HG03378 (cell line): ENCODE measurements around the gene UBE2L3.
"Not testable (repeated sequence)": the region's sequence is repeated elsewhere in the genome, so short reads cannot be mapped to it uniquely, and the experiment has no call there.

Experiments used
- ATAC-seq: cut with Tn5 transposase; IDR thresholded peaks from one replicate; pipeline ENCODE4 v1.9.1; 2021; ENCODE audit warnings: mild to moderate bottlenecking, moderate library complexity; ENCODE audit not compliant: unreplicated experiment

UBE2L3 gene

DNA sequence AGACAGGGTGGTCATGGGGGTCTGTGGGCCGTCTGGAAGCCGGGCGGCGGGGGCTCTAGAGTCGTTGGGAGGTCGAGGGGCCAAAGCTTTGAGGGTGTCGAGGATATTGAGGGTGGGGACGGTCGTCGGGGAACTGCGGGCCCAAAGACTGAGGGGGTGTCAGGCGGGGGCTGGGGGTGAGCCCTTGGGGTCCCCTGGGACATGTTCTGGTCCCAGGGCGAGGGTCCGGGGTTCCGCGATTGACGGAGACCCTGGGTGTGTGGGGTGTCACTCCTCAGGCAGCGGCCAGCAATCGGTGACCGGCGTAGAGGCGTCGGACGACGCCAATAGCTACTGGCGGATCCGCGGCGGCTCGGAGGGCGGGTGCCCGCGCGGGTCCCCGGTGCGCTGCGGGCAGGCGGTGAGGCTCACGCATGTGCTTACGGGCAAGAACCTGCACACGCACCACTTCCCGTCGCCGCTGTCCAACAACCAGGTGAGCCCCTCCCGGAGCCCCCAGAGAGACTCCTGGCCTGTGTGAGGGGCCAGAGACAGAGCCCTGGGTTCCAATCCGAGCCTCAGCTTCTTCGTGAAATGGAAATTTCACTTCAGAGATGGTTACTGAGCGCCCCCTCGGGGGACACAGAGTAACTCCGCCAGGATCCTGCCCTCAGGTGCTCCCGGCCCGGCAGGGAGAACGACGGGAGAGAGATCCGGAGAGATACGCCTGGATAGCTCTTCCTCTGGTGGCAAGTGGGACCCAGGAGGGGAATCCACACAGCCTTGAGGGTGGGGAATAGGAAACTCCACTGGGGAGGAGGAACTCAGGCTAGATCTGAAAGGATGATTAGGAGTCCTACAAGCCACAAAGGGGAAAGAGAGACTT is 75.3 kb downstream of the UBE2L3 start:
- ATAC-seq, result no peak

DNA sequence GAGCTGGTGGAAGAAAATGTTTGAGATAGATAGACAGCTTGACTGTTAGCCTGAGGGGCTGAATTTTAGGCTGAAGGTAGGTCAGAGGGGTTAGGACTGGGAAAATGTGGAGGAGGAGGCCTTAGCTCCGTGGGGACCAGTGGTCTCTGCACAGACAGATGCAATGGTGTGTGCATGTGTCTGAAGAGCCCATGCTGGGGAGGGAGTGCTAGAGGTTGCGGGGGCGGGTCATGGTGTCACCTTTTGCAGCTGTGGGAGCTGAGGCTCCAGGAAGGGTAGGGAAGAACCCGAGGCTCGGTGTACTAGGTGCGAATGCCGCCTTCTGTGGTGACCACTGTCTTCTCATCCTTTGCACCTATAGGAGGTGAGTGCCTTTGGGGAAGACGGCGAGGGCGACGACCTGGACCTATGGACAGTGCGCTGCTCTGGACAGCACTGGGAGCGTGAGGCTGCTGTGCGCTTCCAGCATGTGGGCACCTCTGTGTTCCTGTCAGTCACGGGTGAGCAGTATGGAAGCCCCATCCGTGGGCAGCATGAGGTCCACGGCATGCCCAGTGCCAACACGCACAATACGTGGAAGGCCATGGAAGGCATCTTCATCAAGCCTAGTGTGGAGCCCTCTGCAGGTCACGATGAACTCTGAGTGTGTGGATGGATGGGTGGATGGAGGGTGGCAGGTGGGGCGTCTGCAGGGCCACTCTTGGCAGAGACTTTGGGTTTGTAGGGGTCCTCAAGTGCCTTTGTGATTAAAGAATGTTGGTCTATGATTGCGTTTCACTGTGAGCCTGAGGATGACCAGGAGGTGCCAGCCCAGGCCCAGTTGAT is 76.2 kb downstream of the UBE2L3 start:
- ATAC-seq, result no peak

DNA sequence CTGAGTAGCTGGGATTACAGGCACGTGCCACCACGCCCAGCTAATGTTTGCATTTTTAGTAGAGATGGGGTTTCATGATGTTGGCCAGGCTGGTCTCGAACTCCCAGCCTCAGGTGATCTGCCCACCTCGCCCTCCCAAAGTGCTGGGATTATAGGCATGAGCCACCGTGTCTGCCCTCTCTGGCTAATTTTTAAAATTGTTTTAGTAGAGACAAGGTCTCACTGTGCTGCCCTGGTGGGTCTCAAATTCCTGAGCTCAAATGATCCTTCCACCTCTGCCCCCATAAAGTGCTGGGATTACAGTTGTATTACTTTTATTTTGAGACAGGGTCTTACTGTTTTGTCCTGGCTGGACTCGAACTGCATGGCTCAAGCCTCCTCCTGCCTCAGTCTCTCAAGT is 78.0 kb downstream of the UBE2L3 start:
- ATAC-seq, result not testable (repeated sequence)

DNA sequence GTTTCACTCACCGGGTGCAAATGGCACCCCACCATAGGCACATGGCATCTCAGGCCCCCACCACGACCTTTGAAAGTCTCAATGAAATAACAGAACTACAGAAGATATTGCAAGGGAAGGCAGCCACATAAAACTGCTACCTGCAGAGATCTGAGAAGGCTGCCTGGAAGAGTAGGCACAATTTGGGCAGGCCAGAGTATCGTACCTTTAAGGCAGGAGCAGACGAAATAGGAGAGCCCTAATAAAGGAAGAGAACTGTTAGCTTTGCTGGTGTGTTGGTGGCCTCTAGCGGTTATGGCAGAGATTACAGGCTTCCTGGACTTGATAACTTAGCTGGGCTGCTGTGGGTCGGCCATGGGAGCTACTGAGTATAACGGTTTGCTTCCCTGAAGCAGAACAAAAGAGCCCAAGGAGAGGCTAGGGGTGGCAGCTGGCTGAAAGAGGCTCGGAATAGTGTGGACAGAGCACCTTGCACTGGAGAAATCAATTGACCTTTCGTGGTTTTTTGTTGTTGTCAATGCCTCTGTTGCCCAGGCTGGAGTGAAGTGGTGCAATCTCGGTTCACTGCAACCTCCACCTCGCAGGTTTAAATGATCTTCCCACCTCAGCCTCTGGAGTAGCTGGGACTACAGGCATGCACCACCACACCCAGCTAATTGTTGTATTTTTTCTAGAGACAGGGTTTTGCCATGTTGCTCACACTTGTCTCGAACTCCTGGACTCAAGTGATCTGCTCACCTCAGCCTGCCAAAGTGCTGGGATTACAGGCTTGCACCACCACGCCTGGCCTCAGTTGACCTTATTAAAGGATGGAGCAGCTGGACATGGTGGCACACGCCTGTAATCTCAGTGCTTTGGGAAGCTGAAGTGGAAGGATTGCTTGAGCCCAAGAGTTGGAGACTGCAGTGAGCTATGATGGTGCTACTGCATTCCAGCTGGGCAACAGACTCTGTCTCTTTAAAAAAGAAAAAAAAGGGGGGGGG is 79.4 kb downstream of the UBE2L3 start:
- ATAC-seq, result no peak

DNA sequence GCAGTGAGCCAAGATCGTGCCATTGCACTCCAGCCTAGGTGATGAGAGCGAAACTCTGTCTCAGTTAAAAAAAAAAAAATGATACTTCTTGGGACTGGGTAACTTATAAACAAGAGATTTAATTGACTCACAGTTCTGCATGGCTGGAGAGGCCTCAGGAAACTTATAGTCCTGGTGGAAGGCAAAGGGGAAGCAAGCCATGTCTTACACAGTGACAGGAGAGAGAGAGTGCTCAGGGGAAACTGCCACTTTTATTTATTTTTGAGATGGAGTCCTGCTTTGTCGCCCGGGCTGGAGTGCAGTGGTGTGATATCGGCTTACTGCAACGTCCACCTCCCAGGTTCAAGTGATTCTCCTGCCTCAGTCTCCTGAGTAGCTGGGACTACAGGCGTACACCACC is 82.8 kb downstream of the UBE2L3 start:
- ATAC-seq, result no peak

DNA sequence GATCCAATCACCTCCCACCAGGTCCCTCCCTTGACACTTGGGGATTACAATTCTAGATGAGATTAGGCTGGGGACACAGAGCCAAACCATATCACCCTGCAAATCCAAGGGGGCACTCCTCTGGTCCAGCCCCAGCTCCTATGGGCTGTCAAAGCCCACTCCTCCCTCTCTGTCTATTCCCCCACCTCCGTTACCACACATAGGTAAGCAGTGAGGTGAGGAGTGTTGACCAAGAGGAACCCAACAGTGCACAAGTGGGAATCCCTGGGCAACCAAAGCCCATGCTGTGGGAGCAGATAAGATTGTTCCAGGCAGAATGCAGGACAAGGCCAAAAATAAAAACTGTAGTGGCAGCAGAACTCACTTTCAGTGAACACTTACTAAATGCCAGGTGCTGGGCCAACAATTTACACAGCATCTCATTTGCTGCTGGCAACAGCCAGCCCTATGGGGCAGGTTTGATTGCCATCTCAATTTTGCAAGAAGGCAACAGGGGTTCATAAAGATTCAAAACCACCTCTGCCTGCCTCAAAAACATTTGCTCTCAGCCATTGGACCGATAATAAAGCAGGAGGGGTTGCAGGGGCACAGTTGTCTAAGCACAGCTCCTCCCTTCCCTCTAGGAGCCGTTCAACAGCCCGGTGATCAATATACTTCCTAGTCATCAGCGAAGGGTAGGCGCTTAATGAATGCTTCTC is 83.5 kb downstream of the UBE2L3 start:
- ATAC-seq, result no peak

DNA sequence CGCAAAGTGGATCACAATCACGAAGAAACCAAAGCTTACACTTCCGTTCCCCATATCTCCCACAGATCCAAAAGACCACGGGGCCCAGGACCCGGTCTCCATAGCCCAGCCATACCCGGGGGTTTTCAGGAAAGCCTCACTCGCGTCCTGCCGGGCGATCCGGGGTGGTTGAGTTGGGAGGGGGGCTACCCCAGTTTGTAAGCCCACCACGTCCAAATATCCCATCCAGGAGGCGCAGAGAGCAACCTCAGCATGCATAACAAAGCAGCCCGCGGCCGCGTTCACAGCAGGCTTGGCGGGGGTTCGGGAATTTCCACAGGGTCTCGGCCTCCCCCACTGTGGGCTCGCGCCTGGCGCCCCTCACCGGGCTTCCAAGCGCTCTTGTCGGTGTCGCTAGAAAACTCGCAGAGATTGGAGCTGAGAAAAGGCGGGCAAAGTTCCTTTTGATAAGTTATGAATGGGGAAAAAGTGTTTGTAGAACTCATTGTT is 84.1 kb downstream of the UBE2L3 start:
- no peak for ATAC-seq

DNA sequence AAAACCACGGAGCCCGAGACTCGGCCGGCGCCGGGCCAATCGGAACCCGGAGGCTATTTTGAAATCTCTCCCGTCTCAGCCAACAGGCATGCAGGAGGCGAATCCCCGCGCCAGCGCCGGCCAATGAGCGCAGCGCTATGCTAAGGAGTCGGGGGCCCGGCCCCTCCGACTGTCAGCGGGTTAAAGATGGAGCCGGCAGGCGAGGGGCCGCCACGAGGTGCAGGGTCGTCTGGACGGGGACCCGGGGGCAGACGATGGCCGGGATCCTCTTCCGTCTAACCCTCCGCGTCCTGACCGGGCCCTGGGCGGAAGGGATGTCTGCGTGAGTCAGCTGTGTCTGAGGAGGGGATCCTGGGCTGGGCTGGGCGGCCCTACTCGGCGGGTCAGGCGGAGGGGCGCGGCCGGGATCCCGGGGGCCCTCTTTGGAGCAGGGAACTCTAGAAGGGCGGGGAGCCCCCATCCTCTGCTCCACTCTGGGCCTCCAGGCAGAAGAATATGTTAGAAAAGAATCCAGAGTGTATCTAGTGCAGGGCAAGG is 84.6 kb downstream of the UBE2L3 start:
- ATAC-seq, result peak; percentile 72

DNA sequence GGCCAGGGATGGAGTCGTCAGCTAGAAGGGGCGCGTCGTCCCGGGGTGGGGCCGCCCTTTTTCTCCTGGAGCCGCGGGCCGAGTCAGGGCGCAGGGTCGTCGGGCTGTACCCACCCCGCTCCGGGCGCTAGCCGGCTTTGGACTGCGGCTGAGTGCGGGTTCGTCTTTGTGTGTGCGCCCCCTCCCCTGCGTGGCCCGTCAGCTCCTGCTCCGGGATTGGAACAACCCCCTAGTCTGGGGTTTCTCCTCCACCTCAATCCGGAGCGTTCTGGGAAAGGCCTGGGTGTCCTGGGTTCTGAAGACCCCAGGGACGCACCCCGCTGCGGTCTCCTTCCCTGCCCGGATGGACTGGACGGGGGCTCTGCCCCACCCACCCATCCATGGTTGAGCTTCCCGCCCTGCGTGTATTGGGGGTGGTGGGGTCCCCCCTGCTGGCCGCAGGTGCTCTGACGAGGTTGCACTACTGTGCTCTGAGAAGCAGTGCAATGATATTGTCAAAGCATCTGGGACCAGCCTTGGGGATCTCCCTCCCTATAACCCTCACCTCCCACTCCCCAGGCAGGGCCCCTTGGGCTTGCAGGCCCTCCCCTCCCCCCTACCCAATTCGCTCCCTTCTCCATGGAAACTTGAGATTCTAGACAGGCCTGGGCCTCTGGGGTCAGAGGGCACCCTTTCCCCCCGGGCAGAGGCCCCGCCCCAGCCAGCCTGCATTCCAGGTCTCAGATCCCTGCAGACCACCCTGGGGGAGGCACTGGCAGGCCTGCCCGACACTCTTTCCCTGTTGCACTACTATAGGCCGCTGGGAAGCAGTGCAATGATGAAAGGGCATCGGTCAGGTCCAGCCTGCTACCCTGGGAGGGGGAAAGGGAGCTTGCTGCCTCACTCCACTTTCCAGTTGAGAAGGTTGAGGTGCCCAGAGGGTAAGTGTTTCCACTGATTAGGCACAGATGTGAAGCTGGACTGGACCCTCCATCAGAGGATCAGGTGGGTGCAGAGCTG is 85.3 kb downstream of the UBE2L3 start:
- ATAC-seq, result no peak

DNA sequence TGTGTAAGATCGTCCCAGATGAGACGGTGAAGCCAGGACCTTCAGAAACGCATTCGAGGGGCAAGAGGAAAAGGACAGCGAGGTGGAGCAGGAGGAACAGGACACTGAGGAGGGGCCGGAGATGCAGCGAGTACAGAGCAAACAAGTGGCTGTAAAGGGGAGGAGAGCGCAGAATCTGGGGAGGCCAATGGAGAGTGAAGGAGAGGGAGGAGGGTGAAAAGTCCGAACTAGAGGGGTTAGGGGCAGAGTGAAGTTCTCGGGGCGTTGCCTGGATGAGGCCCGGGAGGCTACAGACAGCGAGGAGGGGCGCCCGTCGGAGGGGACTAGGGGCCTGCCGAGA is 89.5 kb downstream of the UBE2L3 start:
- no peak for ATAC-seq

DNA sequence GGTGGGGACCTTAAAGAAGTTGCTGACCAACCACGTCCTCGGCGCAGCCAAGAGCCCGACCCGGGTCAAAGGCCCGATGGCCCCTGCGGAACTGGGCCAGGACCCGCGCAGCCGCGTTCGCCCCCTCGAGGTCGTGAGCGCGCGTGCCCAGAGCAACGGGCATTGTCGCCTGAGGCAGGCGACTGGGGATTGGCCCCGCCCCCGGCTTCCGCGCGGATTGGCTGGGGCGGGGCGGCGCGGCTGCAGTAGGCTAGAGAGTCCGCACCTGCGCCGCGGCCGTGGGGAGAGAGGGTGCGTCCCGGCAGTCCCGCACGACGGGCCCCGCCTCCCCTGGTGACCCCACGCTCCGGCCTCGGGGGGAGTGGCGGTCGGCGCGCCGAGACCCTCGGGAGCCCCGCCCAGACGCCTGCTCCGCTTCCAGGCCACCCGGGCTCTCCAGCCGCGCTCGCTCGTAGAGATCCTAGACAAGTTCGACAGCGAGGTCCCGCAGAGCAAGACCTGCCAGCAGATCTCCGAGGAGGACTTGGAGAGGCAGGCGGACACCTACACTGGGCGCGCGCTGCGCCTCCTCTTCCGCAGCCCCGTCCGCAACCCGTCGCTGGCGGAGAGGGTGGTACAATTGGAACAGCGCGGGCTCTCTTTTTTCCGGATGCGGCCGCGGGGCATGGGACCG is 90.0 kb downstream of the UBE2L3 start:
- ATAC-seq, result no peak

DNA sequence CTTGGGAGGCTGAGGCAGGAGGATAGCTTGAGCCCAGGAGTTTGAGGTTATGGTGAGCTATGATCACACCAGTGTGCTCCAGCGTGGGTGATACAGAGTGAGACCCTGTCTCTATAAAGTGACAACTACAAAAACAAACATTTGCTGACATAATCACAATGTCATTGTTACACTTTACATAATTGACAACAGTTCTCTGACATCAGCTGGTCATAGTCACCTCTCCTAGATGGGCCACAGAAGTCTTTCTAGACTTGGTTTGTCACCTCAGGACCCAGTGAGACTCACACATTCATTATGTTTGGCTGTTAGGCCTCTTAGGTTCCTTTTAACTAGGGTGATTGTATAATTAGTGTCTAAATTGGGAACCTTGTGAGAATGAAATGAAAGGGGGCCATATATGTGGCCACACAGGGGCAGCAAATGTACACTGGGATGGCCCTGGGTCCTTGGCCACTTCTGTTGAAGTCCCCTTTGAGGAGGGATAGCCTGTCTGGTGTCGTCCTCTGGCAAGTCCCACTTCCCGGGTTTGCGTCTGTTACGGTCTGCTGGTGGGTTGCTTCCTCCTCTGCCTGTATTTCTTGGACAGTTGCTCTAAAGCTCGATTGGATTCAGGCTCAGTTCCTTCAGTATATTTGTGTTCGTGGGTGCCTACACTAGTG is 92.5 kb downstream of the UBE2L3 start:
- ATAC-seq, result no peak

DNA sequence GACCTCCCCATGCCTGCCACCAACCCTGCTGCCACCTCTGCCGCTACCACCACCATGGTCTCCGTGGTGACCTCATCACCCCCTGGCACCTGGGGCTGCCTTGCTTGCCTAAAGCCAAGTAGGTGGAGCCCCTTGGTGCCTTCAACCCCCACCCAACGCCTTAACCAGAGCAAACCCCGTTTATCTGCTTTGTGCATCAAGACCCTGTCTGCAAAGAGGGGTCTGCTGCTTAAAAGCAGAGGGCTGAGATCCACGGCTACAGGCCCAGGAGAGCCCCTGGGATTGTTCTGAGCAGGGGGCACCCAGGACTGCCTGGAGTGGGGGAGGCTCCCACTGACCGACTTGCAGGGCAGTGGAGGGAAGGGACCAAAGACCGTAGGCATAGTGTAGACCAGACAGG is 93.4 kb downstream of the UBE2L3 start:
- no peak for ATAC-seq

DNA sequence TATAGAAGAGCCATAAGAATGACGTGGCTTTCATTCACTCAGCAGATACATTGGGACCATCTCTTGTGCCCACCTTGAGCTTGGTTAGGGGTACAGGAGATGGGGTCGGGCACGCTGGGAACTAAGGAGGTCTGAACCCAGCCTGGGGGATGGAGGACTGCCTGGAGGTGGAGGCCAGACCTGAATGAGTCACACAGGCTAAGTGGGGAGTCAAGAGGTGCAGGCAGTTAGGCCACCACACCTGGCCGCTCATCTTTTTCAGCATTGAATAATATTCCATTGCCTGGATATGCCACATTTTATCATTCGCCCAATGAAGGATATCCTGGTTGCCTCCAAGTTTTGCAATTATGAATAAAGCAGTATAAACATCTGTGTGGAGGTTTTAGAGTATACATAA is 94.5 kb downstream of the UBE2L3 start:
- no peak for ATAC-seq

DNA sequence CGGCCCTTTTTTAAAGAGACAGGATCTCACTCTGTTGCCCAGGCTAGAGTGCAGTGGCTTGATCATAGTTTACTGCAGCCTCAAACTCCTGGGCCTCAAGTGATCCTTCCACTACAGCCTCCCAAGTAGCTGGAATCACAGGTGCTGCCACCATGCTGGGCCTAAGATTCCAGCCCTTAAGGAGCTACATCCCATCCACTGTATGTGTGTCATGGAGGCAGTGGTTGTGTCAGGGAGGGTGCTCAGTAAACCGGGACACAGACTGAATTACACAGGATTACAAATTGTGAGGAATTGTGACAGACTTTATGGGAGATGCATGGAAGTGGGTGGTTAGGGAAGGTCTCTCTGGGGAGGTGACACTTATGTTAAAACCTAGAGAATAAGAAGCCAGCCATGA is 96.2 kb downstream of the UBE2L3 start:
- ATAC-seq, result no peak

DNA sequence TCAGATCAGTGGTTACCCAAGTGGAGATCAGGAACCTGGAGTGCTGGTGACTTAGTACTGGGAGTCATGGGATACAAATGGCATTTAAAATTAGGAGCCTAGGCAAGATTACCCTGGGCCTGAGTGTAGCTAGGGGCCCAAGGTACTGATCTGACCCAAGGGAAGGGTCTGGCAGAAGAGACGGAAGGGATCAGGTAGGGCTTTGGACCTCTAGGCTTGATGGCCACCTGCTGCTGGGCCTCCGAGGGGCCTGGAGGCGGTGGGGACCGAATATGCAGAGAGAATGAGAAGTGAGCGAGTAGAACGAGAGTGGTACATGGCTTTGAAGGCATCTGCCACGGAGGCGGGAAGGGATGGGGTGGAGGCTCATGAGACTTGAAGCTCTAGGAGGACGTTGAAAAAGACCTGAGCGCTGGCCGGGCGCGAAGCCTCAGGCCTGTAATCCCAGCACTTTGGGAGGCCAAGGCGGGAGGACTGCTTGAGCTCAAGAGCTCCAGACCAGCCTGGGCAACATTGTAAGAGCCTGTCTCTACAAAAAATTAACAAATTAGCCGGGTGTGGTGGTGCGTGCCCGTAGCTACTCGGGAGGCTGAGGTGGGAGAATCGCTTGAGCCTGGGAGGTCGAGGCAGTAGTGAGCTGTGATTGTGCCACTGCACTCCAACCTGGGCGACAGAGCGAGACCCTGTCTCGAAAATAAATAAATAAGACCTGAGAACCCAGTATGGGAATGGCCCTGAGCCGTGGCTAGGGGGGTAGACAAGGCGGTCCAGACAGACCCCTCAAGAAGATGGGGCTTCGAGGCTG is 97.7 kb downstream of the UBE2L3 start:
- no peak for ATAC-seq

DNA sequence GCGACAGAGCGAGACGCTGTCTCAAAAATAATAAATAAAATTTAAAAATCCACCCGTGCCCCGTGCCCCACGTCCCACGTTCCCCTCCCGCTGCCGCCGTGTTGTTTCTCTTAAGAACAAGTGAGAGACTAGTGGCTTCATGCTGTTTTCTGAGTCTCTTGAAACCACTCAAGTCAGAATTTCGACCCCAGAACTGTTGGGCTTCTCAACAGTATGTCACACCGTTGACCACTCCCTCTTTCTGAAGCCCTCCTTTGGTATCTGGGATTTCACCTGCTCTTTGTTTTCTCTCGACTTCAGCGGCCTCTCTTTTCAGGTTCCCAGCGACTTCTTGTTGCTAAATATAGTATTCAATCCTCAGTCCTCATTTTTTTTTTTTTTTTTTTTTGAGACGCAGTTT is 99.3 kb downstream of the UBE2L3 start:
- ATAC-seq, result no peak
